CD4-positive, alpha-beta T cell (primary cell): ENCODE results near the gene YPEL5. TPM values are rescaled to one million over a fixed set of nuclear protein-coding genes. Genes with fewer than 3 reads are reported as not detected.

Source experiments
- ATAC-seq: fragments of 200-7000 bp; cut with Tn5 transposase; one replicate; pipeline ENCODE4 v1.10.0; 2022; ENCODE audit warnings: mild to moderate bottlenecking; ENCODE audit not compliant: poor library complexity
- CTCF ChIA-PET: fragments of 350-600 bp; sonication (Branson Sonifier 250); formaldehyde crosslinking; loops from one replicate; lab custom pipeline; 2021; ENCODE audit warnings: antibody characterized with exemption, inconsistent platforms; lab: Charles Lee
- POLR2A ChIA-PET: fragments of 350-600 bp; sonication (Branson Sonifier 250); formaldehyde crosslinking; loops from one replicate; lab custom pipeline; 2021; ENCODE audit warnings: antibody characterized with exemption, inconsistent platforms; lab: Charles Lee
- DNase-seq, 14 experiments: peaks; one replicate each; pipeline ENCODE4 v3.0.0-alpha.2; 2013 to 2020; ENCODE audit warnings: mixed read lengths in 2 of 14
- H3K27ac ChIP-seq, 2 donors: one replicate each; pipeline versions ENCODE4 v1.5.1 to v1.7.0; 2013; ENCODE audit warnings: low read length in 2 of 2, low read depth in 1 of 2, mild to moderate bottlenecking in 1 of 2
- H3K27me3 ChIP-seq, 2 experiments: 1 replicate in 1 of 2; 2 replicates in 1 of 2; pipeline versions ENCODE4 v1.6.1 to v1.7.0; 2013; ENCODE audit warnings: low read length in 2 of 2, control low read depth in 1 of 2, mild to moderate bottlenecking in 1 of 2, moderate library complexity in 1 of 2; ENCODE audit not compliant: insufficient read depth in 2 of 2, control insufficient read depth in 1 of 2
- H3K36me3 ChIP-seq: one replicate; pipeline ENCODE4 v1.6.1; 2013; ENCODE audit warnings: low read length, control low read depth; ENCODE audit not compliant: insufficient read depth
- H3K4me1 ChIP-seq: one replicate; pipeline ENCODE4 v1.6.1; 2013; ENCODE audit warnings: low read length, control low read depth; ENCODE audit not compliant: insufficient read depth
- H3K4me3 ChIP-seq: one replicate; pipeline ENCODE4 v1.5.1; 2013; ENCODE audit warnings: mild to moderate bottlenecking, low read length, moderate library complexity
- H3K9me3 ChIP-seq, 2 experiments: 1 replicate in 1 of 2; 2 replicates in 1 of 2; pipeline versions ENCODE4 v1.6.1 to v1.7.0; 2013; ENCODE audit warnings: low read length in 2 of 2, mild to moderate bottlenecking in 2 of 2, control low read depth in 1 of 2, moderate library complexity in 1 of 2; ENCODE audit not compliant: control insufficient read depth in 1 of 2, insufficient read depth in 1 of 2
- H3K27ac Mint-ChIP-seq: one replicate; pipeline ENCODE4 v1.8.0; 2020; ENCODE audit warnings: mixed read lengths
- H3K27me3 Mint-ChIP-seq: one replicate; pipeline ENCODE4 v1.8.0; 2021; ENCODE audit warnings: mixed read lengths
- H3K36me3 Mint-ChIP-seq: one replicate; pipeline ENCODE4 v1.8.0; 2021; ENCODE audit warnings: low read depth, mixed read lengths
- H3K4me1 Mint-ChIP-seq: one replicate; pipeline ENCODE4 v1.8.0; 2021; ENCODE audit warnings: low read depth, mixed read lengths
- H3K4me3 Mint-ChIP-seq: one replicate; pipeline ENCODE4 v1.8.0; 2020; ENCODE audit warnings: mild to moderate bottlenecking, mixed read lengths
- H3K9me3 Mint-ChIP-seq: one replicate; pipeline ENCODE4 v1.8.0; 2020; ENCODE audit warnings: mixed read lengths
- CTCF ChIP-seq: fragments of 200-600 bp; IDR thresholded peaks from one replicate; pipeline ENCODE4 v1.8.0; 2022; ENCODE audit warnings: antibody characterized with exemption, mild to moderate bottlenecking
- intact Hi-C, 2 experiments: fragments of 100-400 bp; cut with DNase I in 1 of 2; cut with micrococcal nuclease in 1 of 2; formaldehyde crosslinking; loops; one replicate each; pipeline versions ENCODE4 v1.15.1 to v1.9.0; 2023 to 2025; cut with DNase I, micrococcal nuclease
- total RNA-seq, 174 experiments: library from RNA in 2 of 174; stranded (reverse) in 2 of 174; gene quantifications; one replicate each; pipeline ENCODE4 v1.2.3 and lab custom pipeline; 2021 to 2026

YPEL5 gene
- total RNA-seq, 2 experiments from 2014 or later, result 932 to 972 TPM

GRCh38 chr2:30177440-30177839 lies 30.6 kb downstream of the YPEL5 start:
- POLR2A ChIA-PET, result no interaction called here
- H3K27ac Mint-ChIP-seq, result no peak overlapping the region
- Histone ChIP-seq H3K9me3 (no peaks in the 10 kb centered on the region), H3K36me3 (no peaks in the 10 kb centered on the region), H3K27ac (no peak overlapping the region), H3K4me1 (no peaks in the 10 kb centered on the region), H3K27me3 (no peaks in the 10 kb centered on the region), H3K4me3 (no peak overlapping the region)
- CTCF ChIA-PET, result interaction anchor here (0.9 to 3.2 kb wide), 2 partner anchors 10 to 12 kb away, joined by 3 to 9 read pairs; no protein-coding TSS in a partner anchor
- no peaks in the 10 kb centered on the region for H3K9me3 Mint-ChIP-seq
- H3K27me3 Mint-ChIP-seq, result no peaks in the 10 kb centered on the region
- H3K4me3 Mint-ChIP-seq, result no peak overlapping the region
- DNase-seq (no peak), ATAC-seq (no peak)
- intact Hi-C loops, result no loop called here
- H3K4me1 Mint-ChIP-seq, result no peaks in the 10 kb centered on the region
- TF ChIP-seq CTCF, result no peak
- H3K36me3 Mint-ChIP-seq, result no peaks in the 10 kb centered on the region

GRCh38 chr2:30177956-30178355 lies 31.1 kb downstream of the YPEL5 start:
- no peak for DNase-seq
- Histone ChIP-seq H3K9me3 (no peaks in the 10 kb centered on the region), H3K4me3 (no peak overlapping the region), H3K27ac (no peak overlapping the region), H3K4me1 (no peaks in the 10 kb centered on the region), H3K36me3 (no peaks in the 10 kb centered on the region), H3K27me3 (no peaks in the 10 kb centered on the region)
- no peak for ATAC-seq
- Mint-ChIP-seq H3K27ac (no peak overlapping the region), H3K4me1 (no peaks in the 10 kb centered on the region), H3K27me3 (no peaks in the 10 kb centered on the region), H3K36me3 (no peaks in the 10 kb centered on the region), H3K9me3 (no peaks in the 10 kb centered on the region), H3K4me3 (no peak overlapping the region)
- no peak for TF ChIP-seq CTCF
- intact Hi-C loops, result no loop called here
- POLR2A ChIA-PET, result no interaction called here
- CTCF ChIA-PET, result interaction anchor here (0.9 kb wide), 1 partner anchor 10 kb away, joined by 3 read pairs; no protein-coding TSS in a partner anchor

GRCh38 chr2:30178618-30179434 lies 32.0 kb downstream of the YPEL5 start:
- H3K27ac Mint-ChIP-seq, result no peak overlapping the region
- intact Hi-C loops, result no loop called here
- Histone ChIP-seq H3K27me3 (no peaks in the 10 kb centered on the region), H3K4me3 (no peak overlapping the region), H3K9me3 (no peaks in the 10 kb centered on the region), H3K4me1 (no peaks in the 10 kb centered on the region), H3K27ac (no peak overlapping the region), H3K36me3 (no peaks in the 10 kb centered on the region)
- H3K4me1 Mint-ChIP-seq, result no peaks in the 10 kb centered on the region
- CTCF ChIA-PET, result no interaction called here
- no peak for ATAC-seq
- POLR2A ChIA-PET, result no interaction called here
- H3K27me3 Mint-ChIP-seq, result no peaks in the 10 kb centered on the region
- H3K4me3 Mint-ChIP-seq, result no peak overlapping the region
- H3K9me3 Mint-ChIP-seq, result no peaks in the 10 kb centered on the region
- TF ChIP-seq CTCF, result no peak
- no peak for DNase-seq
- H3K36me3 Mint-ChIP-seq, result no peaks in the 10 kb centered on the region
